ENCODE results near the gene KANK2. TPM values are rescaled to one million over a fixed set of nuclear protein-coding genes. Genes with fewer than 3 reads are reported as not detected.

The KANK2 gene
- total and polyA plus RNA-seq, 2 of the 8 experiments (the other 6 are each of a cell fraction or from before 2014, with no cell fraction given), result 25.2 to 42.3 TPM

DNA sequence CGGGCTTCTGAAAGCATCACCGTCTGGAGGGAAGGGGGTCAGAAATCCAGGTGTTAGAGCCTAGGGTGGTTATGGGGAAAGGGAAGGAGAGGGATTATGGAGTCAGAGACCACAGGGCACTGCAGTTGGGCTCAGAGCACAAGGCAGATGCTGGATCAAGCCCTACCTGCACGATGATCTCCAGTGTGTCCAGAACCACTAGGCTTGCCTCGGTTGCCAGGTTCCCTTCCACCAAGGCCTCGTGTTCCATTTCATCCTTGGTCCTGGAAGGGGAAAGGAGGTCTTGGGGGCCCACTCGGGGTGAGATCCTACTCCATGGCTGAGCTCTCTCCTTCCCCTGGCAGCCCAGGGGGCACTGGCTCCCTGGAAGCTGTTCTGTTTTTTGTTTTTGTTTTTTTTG, 17.0 kb upstream of the KANK2 start:
- no peaks in the 10 kb centered on the region for H3K79me2 ChIP-seq (ENCODE audit: control insufficient read depth in 1 of 2, insufficient read depth in 2 of 2, low read length in 2 of 2)
- H3K4me1 ChIP-seq (replicated peaks in 1 of 4; ENCODE audit: control insufficient read depth in 3 of 4, insufficient read depth in 4 of 4, low read length in 3 of 4), result no peaks in the 10 kb centered on the region
- H2BK12ac ChIP-seq (ENCODE audit: low read depth, low read length), result no peak overlapping the region
- no peak overlapping the region for H2AFZ ChIP-seq (ENCODE audit: low read length)
- H3K27me3 ChIP-seq (replicated peaks in 1 of 4; ENCODE audit: control insufficient read depth in 3 of 4, extremely low read depth in 1 of 4, insufficient read depth in 3 of 4, low read length in 3 of 4), result no peaks in the 10 kb centered on the region
- H4K20me1 ChIP-seq (replicated peaks in 1 of 2; ENCODE audit: control insufficient read depth in 1 of 2, insufficient read depth in 2 of 2, low read length in 2 of 2), result no peaks in the 10 kb centered on the region
- no peak overlapping the region for H3K23ac ChIP-seq (ENCODE audit: insufficient read length)
- no peak overlapping the region for H3K18ac ChIP-seq (ENCODE audit: extremely low read depth, low read length)
- H3K79me1 ChIP-seq (ENCODE audit: low read depth, low read length), result no peaks in the 10 kb centered on the region
- H3K23me2 ChIP-seq (ENCODE audit: low read depth, low read length), result no peaks in the 10 kb centered on the region; the same call in 1 of the 2 replicates
- WGBS, 2 experiments (ENCODE audit: extremely low coverage in 1 of 2, insufficient coverage in 1 of 2, insufficient read length in 1 of 2, insufficient replicate concordance in 2 of 2, low coverage in 1 of 2, low lambda C conversion rate in 2 of 2, missing lambda C conversion rate in 1 of 2), result 87% methylated on average over 6 of the region's 6 CpGs; no CpG with 5 or more reads in 1 of the 2 experiments
- FAIRE-seq, result no peak
- no peak overlapping the region for H3K56ac ChIP-seq (replicated peaks; ENCODE audit: insufficient read length, low read depth, low read length)
- no peak for DNase-seq (ENCODE audit: low read depth in 1 of 2, low spot score in 2 of 2)
- H3K36me3 ChIP-seq (ENCODE audit: control insufficient read depth in 2 of 4, insufficient read depth in 4 of 4, low read length in 3 of 4), result peaks cover 4 to 21% (median 11%) of the 10 kb centered on the region in 4 experiments; a peak in 6 of 8 replicates
- CTCF ChIA-PET (ENCODE audit: partially characterized antibody), result interaction anchor here (0.8 kb wide), 1 partner anchor 11 kb away, joined by 3 read pairs; no protein-coding TSS in a partner anchor
- no peak overlapping the region for H2BK20ac ChIP-seq (ENCODE audit: low read length)
- no peak overlapping the region for H4K5ac ChIP-seq (ENCODE audit: insufficient read length, low read depth, low read length)
- H3K27ac ChIP-seq (ENCODE audit: low read depth, low read length), result no peak overlapping the region
- H4K91ac ChIP-seq (replicated peaks; ENCODE audit: insufficient read length, low read length), result no peak overlapping the region
- no peak overlapping the region for H3K4me2 ChIP-seq (ENCODE audit: insufficient read depth in 1 of 2, low read depth in 2 of 2, low read length in 2 of 2)
- no peak overlapping the region for H3K4ac ChIP-seq (replicated peaks; ENCODE audit: insufficient read length, low read depth, low read length)
- H2AK5ac ChIP-seq (ENCODE audit: low read depth, low read length), result no peak overlapping the region
- no peak for TF ChIP-seq MAFK (IDR thresholded peaks at IDR 0.05; ENCODE audit: low read depth, low read length)
- no peak for TF ChIP-seq TAF1 (IDR thresholded peaks at IDR 0.05; ENCODE audit: low read depth, low read length)
- TF ChIP-seq CREB1 (IDR thresholded peaks at IDR 0.05), result no peak
- TF ChIP-seq ZNF274 (IDR thresholded peaks at IDR 0.05; ENCODE audit: borderline replicate concordance, extremely low read depth, low read length), result no peak
- H3K4me3 ChIP-seq (ENCODE audit: extremely low read depth in 1 of 4, insufficient read depth in 2 of 4, low read depth in 3 of 4, low read length in 4 of 4), result no peak overlapping the region
- POLR2A ChIA-PET (ENCODE audit: partially characterized antibody), result no interaction called here
- H2BK15ac ChIP-seq (ENCODE audit: low read length), result no peak overlapping the region
- no peak overlapping the region for H3K14ac ChIP-seq (ENCODE audit: insufficient read length)
- H3K9ac ChIP-seq (replicated peaks in 1 of 4; ENCODE audit: extremely low read depth in 1 of 4, low read depth in 3 of 4, low read length in 3 of 4), result no peak overlapping the region
- no peak overlapping the region for H4K8ac ChIP-seq (ENCODE audit: extremely low read depth, insufficient read depth, low read length)
- H2BK120ac ChIP-seq (replicated peaks; ENCODE audit: low read depth, low read length), result no peak overlapping the region
- H3K9me3 ChIP-seq (ENCODE audit: insufficient read depth in 2 of 2, low read depth in 1 of 2, low read length in 1 of 2), result no peaks in the 10 kb centered on the region
- no peak overlapping the region for H2BK5ac ChIP-seq (ENCODE audit: low read depth, low read length)

All from H1 (cell line).